Vagina (tissue), 2 donors: Measurements from ENCODE around the gene IBA57. TPM values are rescaled to one million over a fixed set of nuclear protein-coding genes. Genes with fewer than 3 reads are reported as not detected.

Experiments used
- DNase-seq, 2 donors: peaks; one replicate each; pipeline ENCODE4 v3.0.0-alpha.2; 2017; ENCODE audit errors: extremely low spot score in 2 of 2
- H3K27ac ChIP-seq: fragments of 200-600 bp; sonication (generic); one replicate; pipeline ENCODE4 v1.5.1; 2019
- H3K27me3 ChIP-seq: fragments of 200-600 bp; sonication (generic); one replicate; pipeline ENCODE4 v1.5.1; 2019
- H3K36me3 ChIP-seq, 2 donors: fragments of 200-600 bp; sonication (generic); one replicate each; pipeline ENCODE4 v1.5.1; 2017 to 2019
- H3K4me1 ChIP-seq: fragments of 200-600 bp; sonication (generic); one replicate; pipeline ENCODE4 v1.5.1; 2019
- H3K4me3 ChIP-seq, 2 donors: fragments of 200-600 bp; sonication (generic); 1 replicate in 1 of 2; 2 replicates in 1 of 2; pipeline ENCODE4 v1.5.1; 2016 to 2019
- H3K9me3 ChIP-seq: fragments of 200-600 bp; sonication (generic); one replicate; pipeline ENCODE4 v1.5.1; 2019
- POLR2A ChIP-seq, 2 donors: fragments of 450-650 bp; IDR thresholded peaks; one replicate each; pipeline ENCODE4 v1.6.1; 2017; ENCODE audit warnings: antibody characterized with exemption in 2 of 2, mild to moderate bottlenecking in 2 of 2, moderate library complexity in 2 of 2
- POLR2AphosphoS5 ChIP-seq, 2 donors: sonication (generic); formaldehyde crosslinking; IDR thresholded peaks; one replicate each; pipeline ENCODE4 v1.9.0; 2017; ENCODE audit warnings: antibody characterized with exemption in 2 of 2, mild to moderate bottlenecking in 2 of 2, low read depth in 1 of 2; ENCODE audit not compliant: insufficient read depth in 1 of 2
- intact Hi-C: fragments of 100-400 bp; cut with DNase I; formaldehyde crosslinking; loops from one replicate; pipeline ENCODE4 v1.15.1; 2023
- total RNA-seq: library from RNA; depleted of rRNA; stranded (reverse); fragments of >200 nt; gene quantifications from one replicate; pipeline ENCODE4 v1.2.3, GENCODE V29; 2016
- TF ChIP-seq, protein P1 (sequence below), 3 experiments: fragments of 450-650 bp in 2 of 3; fragments of 200-600 bp in 1 of 3; sonication (generic) in 1 of 3; IDR thresholded peaks; one replicate each; pipeline ENCODE4 v1.5.1; 2017 to 2019; ENCODE audit warnings: antibody characterized with exemption in 3 of 3, mild to moderate bottlenecking in 2 of 3, moderate library complexity in 2 of 3

Gene IBA57
- total RNA-seq, 1 donor from 2014 or later, result 3.4 TPM

DNA sequence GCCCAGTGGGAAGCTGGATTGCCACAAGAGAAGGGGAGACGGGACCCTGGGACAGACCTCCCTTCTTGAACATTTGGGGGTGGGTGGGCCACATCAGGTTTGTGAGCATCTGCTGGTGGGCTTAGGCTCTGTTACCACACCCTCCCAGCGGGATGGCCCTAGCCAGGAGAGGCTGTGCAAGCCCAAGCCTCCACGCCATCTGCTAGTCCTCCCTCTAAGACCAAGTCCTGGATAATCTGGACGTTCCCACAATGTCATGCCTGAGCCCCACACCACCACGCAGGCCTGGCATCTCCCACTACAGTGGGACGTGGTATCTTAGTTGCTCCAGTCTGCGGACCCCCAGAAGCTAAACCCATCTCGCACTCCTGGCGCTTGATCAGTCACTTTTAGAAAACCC is 3.7 kb upstream of the IBA57 start:
- no peaks in the 10 kb centered on the region for H3K9me3 ChIP-seq
- peak overlapping the region; percentile 99 for H3K27ac ChIP-seq
- no peak for DNase-seq
- TF ChIP-seq, protein P1, sequence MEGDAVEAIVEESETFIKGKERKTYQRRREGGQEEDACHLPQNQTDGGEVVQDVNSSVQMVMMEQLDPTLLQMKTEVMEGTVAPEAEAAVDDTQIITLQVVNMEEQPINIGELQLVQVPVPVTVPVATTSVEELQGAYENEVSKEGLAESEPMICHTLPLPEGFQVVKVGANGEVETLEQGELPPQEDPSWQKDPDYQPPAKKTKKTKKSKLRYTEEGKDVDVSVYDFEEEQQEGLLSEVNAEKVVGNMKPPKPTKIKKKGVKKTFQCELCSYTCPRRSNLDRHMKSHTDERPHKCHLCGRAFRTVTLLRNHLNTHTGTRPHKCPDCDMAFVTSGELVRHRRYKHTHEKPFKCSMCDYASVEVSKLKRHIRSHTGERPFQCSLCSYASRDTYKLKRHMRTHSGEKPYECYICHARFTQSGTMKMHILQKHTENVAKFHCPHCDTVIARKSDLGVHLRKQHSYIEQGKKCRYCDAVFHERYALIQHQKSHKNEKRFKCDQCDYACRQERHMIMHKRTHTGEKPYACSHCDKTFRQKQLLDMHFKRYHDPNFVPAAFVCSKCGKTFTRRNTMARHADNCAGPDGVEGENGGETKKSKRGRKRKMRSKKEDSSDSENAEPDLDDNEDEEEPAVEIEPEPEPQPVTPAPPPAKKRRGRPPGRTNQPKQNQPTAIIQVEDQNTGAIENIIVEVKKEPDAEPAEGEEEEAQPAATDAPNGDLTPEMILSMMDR (IDR thresholded peaks at IDR 0.05), result no peak
- no peak for TF ChIP-seq POLR2AphosphoS5 (IDR thresholded peaks at IDR 0.05; ENCODE audit: insufficient read depth in 1 of 2, low read depth in 1 of 2)
- intact Hi-C loops, result loop anchor here (10.0 kb wide), 1 partner anchor 77 kb away; the partner anchor contains the start of gene ARF1
- no peaks in the 10 kb centered on the region for H3K27me3 ChIP-seq
- H3K4me1 ChIP-seq, result peaks cover 56% of the 10 kb centered on the region
- no peak overlapping the region for H3K4me3 ChIP-seq
- no peaks in the 10 kb centered on the region for H3K36me3 ChIP-seq

DNA sequence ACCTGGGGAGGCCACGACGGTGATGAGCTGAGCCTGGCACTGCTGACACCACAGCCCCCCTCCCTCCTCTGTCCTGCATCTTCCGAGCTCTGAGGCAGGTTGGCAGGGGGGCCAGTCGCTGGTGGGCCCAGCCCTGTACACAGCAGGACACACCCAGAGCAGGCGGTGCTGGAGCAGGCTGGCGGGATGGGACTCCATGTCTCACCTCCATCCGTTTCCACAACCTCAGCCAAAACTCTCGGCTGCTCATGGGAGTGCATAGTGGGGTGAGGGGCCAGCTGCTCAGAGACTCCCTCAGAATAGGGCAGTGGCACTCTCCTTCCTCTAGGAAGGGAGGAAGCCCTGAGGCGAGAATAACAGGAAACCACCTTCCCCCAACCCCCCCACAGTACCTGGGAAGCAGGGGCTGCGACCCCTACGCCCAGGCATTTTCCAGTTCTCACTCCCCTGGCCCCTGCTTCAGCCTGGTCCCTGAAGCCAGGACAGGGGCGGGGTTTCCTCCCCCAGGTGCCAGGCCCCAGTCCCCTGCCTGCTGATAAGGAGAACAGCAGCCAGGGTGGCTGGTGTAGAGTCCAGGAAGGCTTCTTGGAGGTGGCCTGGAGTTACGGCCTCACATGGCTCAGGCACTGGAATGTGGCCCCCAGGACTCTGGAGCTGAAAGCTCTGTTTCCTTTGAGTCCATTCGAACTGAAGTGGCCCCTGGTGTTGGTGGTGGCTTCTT is 3.2 kb upstream of the IBA57 start:
- H3K9me3 ChIP-seq, result no peaks in the 10 kb centered on the region
- no peaks in the 10 kb centered on the region for H3K36me3 ChIP-seq
- DNase-seq, result no peak
- intact Hi-C loops, result loop anchor here (10.0 kb wide), 1 partner anchor 78 kb away; the partner anchor contains the start of gene ARF1
- no peaks in the 10 kb centered on the region for H3K27me3 ChIP-seq
- peak overlapping the region in 1 of 2 donors; percentile 3 for H3K4me3 ChIP-seq
- TF ChIP-seq POLR2AphosphoS5 (IDR thresholded peaks at IDR 0.05; ENCODE audit: insufficient read depth in 1 of 2, low read depth in 1 of 2), result peak in 1 of 2 donors; percentile 24
- no peak for TF ChIP-seq POLR2A (IDR thresholded peaks at IDR 0.05)
- TF ChIP-seq, protein P1 (IDR thresholded peaks at IDR 0.05), result no peak
- peak overlapping the region; percentile 99 for H3K27ac ChIP-seq
- peaks cover 52% of the 10 kb centered on the region for H3K4me1 ChIP-seq

DNA sequence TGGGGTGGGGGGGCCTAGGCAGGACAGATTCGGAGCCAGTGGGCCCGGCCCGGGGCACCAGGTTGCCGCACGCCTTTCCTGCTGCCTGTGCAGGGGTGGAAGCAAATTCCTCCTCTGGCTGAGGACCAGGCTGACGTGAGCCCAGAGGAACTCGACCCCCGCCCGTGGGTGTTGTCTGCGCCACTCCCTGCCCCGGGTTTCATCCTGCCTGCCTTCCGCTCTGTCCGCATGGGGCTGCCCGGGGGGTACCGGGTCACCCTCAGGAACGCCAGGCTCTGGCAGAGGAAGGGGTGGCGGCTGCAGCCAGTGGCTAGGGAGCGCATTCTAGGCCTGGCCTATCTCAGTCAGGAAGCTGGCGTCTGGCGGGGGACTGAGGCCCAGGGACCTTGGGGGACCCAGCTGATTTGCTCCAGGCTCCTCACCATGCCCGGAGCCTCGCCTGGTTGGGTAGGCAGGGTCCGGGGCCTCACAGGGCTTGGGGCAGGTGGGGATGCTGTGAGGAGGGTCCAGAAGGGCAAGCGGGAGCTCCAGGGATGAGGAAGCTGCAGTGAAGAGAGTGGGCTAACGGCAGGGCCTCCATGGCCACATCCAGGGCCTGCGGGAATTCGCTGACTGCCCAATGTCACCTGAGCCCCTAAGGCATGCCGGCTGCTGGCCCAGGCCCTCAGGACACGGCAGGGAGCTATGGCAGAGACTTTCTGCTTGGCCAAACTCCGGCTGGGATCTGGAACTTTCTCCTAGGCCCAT is 2.4 kb upstream of the IBA57 start:
- Histone ChIP-seq H3K27me3 (no peaks in the 10 kb centered on the region), H3K9me3 (no peaks in the 10 kb centered on the region), H3K4me1 (peaks cover 50% of the 10 kb centered on the region), H3K4me3 (peak overlapping the region in 1 of 2 donors; percentile 3), H3K27ac (peak overlapping the region; percentile 99), H3K36me3 (no peaks in the 10 kb centered on the region)
- TF ChIP-seq, protein P1 (IDR thresholded peaks at IDR 0.05), result no peak
- TF ChIP-seq POLR2AphosphoS5 (IDR thresholded peaks at IDR 0.05; ENCODE audit: insufficient read depth in 1 of 2, low read depth in 1 of 2), result peak in 1 of 2 donors; percentile 36
- intact Hi-C loops, result loop anchor here (10.0 kb wide), 1 partner anchor 78 kb away; the partner anchor contains the start of gene ARF1
- no peak for DNase-seq

- Histone ChIP-seq H3K9me3 (no peaks in the 10 kb centered on the region), H3K27ac (peak overlapping the region; percentile 99), H3K36me3 (no peaks in the 10 kb centered on the region), H3K27me3 (no peaks in the 10 kb centered on the region), H3K4me1 (peaks cover 50% of the 10 kb centered on the region), H3K4me3 (no peak overlapping the region)
- intact Hi-C loops, result loop anchor here (2.0 to 10.0 kb wide), 2 partner anchors 23 to 79 kb away; partner anchors contain the start of genes ARF1 and GUK1
- DNase-seq, result no peak
- TF ChIP-seq POLR2A (IDR thresholded peaks at IDR 0.05) (no peak), POLR2AphosphoS5 (IDR thresholded peaks at IDR 0.05; ENCODE audit: insufficient read depth in 1 of 2, low read depth in 1 of 2) (no peak)
- TF ChIP-seq, protein P1 (IDR thresholded peaks at IDR 0.05), result no peak
Observed at GRCh38 chr1:228163776-228164519, 1.7 kb upstream of the IBA57 start.
